GM18508 (cell line): ENCODE measurements around the gene IRAK1BP1.
A peak's percentile ranks its signal among the peaks of the same experiment; 100 is the strongest.
"Not testable (repeated sequence)": the region's sequence is repeated elsewhere in the genome, so short reads cannot be mapped to it uniquely, and the experiment has no call there.

ENCODE experiments used
- ATAC-seq: cut with Tn5 transposase; IDR thresholded peaks from one replicate; pipeline ENCODE4 v1.9.1; 2021; ENCODE audit warnings: moderate number of reproducible peaks; ENCODE audit not compliant: insufficient read depth, unreplicated experiment

The IRAK1BP1 gene, protein sequence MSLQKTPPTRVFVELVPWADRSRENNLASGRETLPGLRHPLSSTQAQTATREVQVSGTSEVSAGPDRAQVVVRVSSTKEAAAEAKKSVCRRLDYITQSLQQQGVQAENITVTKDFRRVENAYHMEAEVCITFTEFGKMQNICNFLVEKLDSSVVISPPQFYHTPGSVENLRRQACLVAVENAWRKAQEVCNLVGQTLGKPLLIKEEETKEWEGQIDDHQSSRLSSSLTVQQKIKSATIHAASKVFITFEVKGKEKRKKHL

DNA sequence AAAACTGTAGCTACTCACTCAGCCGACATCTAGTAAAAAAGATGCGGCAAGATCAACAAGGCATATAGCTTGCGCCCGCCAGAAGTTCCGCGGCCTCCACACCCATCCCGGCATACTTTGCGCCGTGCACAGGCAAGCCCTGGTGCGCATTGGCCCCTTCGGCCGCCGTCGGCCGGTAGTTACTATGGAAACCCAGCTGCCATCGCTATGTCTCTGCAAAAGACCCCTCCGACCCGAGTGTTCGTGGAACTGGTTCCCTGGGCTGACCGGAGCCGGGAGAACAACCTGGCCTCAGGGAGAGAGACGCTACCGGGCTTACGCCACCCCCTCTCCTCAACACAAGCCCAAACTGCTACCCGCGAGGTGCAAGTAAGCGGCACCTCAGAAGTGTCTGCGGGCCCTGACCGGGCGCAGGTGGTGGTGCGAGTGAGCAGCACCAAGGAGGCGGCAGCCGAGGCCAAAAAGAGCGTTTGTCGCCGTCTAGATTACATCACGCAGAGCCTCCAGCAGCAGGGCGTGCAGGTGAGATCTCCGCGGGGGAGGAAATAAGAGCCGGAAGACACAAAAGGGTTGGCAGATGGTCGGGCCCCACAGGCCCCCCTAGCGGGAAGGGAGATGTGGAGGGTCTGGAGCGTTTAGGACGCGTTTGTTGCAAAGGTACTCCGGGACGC is at the start of gene IRAK1BP1:
Gene IRAK1BP1, plus strand, starts transcription at position 182 of the 671 bp plus-strand sequence. Its CDS starts 26 bp downstream, at position 208.
- ATAC-seq, result peak; percentile 95

DNA sequence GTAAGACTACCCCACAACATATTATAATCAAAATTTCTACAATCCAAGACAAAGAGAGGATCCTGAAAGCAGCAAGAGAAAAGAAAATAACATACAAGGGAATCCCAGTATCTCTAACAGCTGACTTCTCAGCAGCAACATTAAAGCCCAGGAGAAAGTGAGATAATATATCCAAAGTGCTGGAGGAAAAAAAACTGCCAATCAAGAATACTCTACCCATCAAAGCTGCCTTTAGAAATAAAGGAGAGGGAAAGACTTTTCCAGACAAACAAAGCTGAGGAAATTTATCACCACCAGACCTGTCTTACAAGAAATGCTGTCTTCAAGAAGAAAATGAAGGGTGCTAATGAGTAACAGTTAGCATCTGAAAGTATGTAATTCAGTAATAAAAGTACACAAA is 43.3 kb upstream of the IRAK1BP1 start:
- no peak for ATAC-seq

DNA sequence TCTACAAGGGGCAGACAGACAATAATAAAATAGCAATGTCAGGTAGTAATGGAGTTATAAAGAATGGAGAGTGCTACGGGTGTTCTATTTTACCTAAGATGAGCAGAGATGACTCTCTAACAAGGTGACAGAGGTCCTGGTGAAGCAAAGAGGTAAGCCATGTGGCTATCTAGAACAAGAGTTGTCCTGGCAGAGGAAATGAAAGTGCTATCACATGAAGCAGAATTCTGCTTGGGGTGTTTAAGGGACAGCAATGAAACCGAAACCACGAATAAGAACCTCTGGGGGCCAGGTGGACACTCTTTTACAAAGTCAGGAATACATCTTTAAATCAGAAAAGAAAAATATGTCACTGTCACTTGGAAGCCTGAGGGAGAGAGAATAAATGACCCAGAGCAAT is 37.9 kb upstream of the IRAK1BP1 start:
- ATAC-seq, result no peak

DNA sequence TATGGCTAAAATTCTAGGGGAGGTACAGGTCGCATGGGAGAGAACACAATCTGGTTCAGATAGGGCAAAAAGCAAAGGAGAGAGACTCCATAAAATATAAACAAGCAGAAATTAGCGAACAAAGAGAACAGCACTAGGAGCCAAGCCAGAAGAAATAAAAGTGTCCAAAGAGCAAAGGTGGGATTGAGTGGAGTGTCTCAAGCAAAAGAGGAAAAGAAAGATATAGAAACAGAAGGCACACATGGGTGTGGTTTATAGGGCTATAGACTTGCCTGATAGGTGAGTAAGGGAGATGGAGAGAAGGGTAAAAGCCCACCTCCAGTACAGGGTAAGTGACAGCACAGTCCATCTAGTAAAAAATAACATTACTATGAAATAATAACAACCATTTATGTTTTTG is 36.5 kb upstream of the IRAK1BP1 start:
- ATAC-seq, result no peak

DNA sequence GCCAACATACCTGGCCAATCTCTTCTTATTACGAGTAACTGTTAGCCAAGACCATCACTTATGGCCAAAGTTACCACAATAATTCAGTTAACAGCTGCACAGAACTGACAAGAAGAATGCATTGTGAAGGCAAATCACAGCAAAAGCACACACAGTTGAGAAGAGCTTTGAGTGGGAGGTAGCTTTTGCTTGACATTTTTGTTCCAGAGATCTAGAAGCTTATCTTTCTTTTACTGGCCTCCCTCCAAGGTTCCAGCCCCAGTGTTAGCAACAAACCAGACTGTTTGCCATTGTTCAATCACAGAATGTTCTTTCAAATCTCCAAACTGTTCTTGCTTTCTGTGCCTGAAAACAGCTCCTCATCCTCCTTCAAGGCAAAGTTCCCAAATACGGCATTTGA is 35.9 kb upstream of the IRAK1BP1 start:
- ATAC-seq, result no peak

DNA sequence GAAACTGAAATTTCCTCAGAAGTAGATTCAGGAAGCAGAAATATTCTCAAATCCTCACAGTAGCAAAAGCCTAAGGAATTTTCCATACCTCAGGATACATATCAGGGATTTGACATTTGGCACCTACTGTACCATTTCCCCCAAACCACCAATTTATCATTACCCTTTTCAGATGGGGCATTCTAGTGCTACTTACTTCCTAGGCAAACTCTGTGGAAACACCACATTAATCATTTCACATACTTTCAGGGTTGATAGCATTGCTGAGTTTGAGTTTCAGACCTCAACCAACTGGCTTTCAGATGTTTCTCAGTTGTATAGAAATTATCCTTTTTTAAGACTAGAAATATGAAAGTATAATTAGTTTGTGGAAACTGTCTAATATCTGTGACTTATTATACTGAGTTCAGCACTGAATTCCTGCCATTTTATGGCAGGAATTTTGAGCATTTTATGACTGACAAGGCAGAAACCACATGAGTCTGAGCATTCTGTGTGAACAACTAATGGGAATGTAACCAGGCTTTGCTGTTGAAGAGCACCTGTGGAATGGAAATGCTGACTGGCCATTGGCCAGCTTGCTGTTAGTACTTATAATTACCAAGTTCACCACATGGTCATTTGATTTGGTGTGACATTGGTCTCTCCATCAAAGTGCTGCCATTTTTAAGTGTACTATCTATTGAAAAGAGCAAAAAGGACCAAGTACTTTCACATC is 35.1 kb upstream of the IRAK1BP1 start:
- ATAC-seq, result no peak

DNA sequence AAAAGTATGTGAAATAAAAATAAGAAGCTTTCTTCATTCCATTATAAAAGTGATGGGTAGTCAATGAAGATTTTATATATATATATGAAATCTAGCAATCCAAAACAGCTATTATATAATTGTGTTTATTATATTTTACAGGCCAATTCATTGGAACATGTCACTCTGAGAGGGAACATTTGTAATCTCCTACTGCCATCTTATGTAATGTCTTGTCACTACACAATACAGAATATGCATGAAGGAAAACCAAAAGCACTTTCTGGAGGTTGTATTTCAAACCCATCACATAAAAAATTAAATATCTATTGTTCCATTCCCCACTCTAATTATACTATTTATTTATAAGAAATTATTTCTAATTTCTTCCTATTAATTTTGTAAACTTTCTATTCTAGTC is 31.5 kb upstream of the IRAK1BP1 start:
- ATAC-seq, result no peak

DNA sequence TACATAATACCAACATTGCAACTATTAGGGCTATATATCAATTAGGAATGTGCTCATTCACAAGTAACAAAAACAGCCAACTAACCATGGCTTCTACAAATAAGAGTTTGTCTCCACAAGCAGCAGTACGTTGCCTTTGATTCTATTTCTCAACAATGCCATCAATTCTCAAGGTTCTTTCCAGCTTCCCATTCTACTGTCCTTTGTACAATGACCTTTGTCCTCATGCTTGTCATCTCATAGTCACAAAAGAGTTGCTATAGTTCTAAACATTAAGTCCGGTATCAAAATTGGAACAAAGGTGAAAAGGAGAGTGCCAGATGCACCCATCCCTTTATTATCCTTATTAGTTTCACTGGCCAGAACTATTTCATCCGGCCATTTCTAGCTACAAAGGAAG is 30.8 kb upstream of the IRAK1BP1 start:
- no peak for ATAC-seq

DNA sequence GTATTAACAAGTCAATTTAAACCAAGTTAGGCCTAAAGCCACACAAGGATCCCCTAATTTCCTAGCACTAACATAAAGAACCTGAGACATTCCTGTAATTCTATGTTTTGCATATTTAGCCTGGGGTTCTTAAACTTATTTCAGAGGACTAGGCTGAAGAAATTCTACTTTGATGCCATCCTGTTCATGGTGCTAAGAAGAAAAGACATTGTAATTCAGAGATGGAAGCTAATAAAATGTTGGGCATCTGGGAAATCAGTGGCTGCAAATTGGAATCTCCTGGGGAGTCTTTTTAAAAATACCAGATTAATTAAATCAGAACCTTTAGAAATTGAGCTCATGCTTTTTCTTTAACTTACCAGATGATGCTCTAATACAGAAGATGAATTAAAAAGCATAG is 26.2 kb upstream of the IRAK1BP1 start:
- no peak for ATAC-seq

DNA sequence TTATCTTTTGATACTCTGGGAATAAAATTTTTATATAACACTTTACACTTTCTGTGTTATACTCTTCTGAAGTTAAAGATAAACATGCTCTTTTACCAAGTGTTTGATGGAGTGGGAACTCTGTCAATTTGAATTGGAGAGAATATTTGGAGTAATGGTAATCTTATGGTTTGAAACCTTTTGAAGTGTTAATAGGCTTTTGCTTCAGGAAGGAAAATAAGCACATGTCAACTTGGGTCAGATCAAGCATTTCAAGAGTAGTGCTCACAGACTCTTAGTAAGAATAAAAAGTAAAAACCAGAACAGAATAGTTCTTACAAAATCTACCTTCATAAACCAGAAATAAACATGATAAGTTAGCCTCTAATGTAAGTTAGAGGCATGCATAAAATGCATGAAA is 24.4 kb upstream of the IRAK1BP1 start:
- no peak for ATAC-seq

DNA sequence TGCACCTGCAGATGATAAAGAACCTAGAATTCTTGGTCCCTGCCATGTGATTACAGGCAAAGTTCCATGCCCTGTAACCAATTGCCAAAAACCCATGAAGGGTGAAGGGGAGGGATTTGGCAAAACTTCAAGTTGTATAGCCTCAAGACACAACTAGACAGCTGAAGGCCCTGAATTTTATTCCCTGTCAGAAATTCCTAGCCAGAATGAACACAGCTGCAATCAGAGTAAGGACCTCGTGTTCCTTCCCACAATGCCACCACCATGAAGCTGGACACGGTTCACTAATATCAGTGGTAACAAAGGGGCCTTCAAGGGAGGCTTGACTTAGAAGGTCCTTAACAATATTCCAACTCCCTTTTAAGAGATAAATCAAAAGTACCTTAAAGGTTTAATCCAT is 22.5 kb upstream of the IRAK1BP1 start:
- ATAC-seq, result no peak

DNA sequence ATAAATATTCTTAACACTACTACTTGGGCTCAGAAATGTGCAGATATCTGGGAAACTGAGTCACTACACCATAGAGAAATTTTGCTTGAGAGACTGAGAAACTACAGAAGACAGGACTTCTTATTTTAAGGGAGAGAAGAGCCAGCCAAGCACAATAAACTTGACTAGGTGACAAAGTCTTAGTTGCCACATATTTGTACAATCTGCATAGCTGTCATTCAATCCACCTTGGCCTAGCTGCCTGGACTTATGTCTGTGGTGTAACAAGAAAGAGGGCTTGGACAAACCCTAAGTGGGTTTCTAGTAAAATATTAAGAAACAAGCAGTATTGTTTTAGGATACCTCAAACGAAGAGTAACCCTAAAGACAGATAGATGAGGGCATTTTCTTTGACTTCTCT is 21.8 kb upstream of the IRAK1BP1 start:
- ATAC-seq, result no peak

DNA sequence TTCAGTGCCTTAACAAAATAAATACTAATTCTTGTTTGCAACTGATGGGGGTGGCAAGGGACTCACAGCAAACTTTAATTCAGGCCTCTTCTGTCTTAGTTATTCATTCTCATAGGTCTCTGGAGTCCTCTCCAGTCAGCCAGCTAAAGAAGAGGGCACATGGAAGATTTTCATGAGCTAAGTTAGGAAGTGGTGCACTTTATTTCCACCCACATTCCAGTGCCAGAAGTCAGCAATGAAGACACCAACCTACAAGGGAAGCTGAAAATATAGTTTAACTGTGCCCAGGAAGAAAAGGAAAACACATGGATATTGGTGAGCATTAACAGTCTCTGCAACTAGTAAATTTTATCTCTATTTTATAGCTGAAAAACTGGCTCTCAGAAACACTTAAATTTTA is 16.7 kb upstream of the IRAK1BP1 start:
- ATAC-seq, result no peak

DNA sequence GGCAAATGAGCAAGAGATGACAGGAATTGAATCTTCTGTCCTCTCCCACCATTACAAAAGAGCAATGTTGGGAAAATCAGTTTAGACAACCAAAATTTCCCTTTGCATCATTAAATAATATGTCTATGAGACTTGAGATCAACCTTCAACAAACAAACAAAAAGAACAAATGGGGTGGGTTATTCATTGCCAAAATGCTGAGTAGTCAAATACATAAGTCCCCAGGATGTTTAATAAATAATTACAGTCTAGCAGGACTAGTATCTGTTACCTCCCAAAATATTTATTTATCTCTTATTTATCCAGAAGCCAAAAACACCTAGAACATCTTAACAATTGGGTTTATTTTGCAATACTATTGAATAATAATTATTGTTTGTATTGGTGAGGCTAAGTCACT is 16.2 kb upstream of the IRAK1BP1 start:
- no peak for ATAC-seq

DNA sequence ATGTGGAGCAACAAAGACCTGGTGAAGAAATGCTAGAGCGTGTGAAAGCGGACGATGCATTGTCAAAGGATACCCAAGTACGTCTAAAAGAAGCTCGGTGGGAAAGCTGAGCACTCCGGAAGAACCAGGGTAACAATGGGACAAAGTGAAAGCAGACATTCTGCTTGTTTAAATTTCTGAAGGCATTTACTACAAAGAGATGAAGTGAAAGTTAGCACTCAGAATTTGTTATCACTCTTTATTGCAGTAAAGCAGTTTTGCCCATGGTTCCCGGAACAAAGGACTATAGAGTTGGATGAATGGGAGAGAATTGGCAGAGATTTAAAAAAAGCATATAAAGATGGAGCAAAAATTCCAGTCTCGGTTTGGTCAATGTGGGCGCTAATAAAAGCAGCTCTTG is 12.8 kb upstream of the IRAK1BP1 start:
- ATAC-seq, result no peak

DNA sequence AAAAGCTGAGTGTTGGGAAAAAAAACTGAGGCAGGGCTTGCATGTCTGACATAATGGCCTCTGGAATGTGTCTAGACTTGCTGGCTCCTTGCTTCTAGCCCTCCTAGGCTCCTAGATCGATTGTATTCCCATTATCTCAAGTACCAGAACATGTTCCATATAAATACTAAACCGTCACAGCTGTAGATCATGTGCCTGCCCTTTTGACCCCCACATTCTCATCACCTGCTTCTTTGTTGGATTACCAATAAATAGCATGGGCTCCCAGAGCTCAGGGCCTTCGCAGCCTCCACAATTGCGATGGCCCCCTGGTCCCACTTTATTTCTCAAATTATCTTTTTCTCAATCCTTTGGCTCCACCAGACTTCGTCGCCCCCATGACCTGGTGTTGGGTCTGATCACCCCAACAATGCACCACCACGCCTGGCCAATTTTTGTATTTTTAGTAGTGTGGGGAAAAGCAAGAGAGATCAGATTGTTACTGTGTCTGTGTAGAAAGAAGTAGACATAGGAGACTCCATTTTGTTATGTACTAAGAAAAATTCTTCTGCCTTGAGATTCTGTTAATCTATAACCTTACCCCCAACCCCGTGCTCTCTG is 8.9 kb upstream of the IRAK1BP1 start:
- not testable (repeated sequence) for ATAC-seq

DNA sequence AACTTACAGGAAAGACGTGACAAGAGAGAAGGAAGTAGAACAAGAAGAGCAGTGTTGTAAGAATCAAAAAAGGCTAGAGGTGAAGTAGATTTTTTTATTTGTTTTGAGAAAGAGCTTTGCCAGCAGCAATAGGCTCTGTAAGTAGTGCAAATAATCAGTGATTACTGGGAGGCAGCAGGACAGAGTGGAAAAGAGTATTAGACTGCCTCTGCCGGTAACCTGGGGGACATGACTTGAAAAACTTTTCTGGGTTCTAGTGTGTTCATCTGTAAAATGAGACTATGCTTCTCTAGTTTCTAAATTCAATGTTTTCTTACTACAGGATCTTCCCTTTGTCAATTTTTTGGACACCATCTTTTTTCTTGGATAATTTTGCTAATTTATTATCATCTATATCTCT is 5.8 kb upstream of the IRAK1BP1 start:
- ATAC-seq, result no peak

DNA sequence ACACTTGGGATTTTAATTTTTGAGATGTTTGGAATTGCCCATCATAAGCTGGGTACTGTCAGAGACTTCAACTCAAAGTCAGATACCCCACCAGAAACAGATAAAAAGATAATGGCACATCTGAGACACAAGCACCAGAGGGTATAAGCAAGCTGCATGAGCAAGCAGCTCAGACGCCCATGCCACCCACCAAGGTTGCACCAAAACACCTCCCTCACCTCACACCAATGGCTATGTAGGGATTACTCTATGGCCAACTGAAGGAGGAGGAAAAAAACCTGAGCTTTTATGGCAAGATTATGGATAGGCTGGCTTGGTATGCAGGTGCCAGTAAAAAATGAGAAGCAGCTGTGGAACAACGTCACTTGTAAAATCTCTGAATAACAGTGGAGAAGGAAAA is 3.8 kb upstream of the IRAK1BP1 start:
- no peak for ATAC-seq

DNA sequence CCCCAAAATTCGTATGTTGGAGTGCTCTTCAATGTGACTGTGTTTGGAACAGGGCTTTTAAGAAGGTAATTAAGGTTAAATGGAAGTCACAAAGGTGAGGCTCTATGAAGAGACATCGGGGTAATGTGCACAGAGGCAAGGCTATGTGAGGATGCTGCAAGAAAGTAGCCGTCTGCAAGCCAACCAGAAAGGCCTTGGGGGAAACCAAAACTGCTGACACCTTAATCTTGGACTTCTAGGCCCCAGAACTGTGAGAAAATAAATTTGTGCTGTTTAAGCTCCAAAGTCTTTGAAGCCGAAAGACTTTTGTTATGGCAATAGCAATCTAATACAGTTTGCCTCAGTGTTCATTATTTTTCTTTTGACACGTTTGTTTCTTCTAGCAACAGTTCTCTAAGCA is 2.4 kb upstream of the IRAK1BP1 start:
- ATAC-seq, result no peak

DNA sequence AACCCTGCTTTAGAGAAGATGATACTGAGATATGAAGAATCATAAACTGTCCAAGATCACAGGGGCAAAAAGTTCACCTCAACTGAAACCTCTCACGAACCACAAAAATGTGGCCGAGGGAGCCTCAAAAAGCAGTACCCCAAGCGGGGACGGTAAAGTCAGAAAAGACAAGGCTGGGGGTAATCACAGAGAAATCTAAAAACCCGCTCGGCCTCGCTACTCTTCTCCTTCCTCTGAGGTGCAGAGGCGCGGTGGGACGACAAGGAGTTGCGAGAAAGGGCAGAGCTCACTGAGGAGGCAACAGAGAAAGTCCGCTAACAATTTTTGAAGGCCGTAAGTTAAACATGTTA is 356 bp upstream of the IRAK1BP1 start:
- peak; percentile 24 for ATAC-seq

DNA sequence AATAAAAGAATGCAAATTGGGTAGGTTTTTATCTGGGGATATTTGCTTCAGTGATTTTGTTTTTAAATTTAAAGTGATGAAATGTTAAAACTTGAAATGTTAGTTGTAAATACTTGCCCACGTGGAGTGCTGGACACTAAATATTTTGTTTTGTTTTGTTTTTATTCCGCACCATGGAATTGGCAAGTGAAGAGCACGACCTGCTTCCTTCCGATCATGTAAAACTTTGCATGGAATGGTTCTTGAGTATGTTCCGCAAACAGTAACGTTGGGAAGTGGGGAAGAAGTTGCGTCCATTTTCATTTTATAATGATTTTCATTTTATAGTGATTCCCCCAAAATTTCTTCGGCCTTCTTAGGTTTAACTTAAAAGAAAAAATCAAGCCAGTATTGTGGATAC is 765 bp downstream of the IRAK1BP1 start:
- no peak for ATAC-seq
